ENCODE measurements around the gene CPA4.

- no peak for TF ChIP-seq CTCF (conservative IDR thresholded peaks at IDR 0.05; ENCODE audit: low read length)
- no peak for TF ChIP-seq EZH2phosphoT487 (IDR thresholded peaks at IDR 0.05; ENCODE audit: borderline replicate concordance, low read depth, low read length)
Measured at GRCh38 chr7:130289478-130289877, 3.5 kb upstream of the CPA4 start.
